ENCODE measurements around the gene IPCEF1.
"Not testable (repeated sequence)": the region's sequence is repeated elsewhere in the genome, so short reads cannot be mapped to it uniquely, and the experiment has no call there.

IPCEF1 gene

DNA sequence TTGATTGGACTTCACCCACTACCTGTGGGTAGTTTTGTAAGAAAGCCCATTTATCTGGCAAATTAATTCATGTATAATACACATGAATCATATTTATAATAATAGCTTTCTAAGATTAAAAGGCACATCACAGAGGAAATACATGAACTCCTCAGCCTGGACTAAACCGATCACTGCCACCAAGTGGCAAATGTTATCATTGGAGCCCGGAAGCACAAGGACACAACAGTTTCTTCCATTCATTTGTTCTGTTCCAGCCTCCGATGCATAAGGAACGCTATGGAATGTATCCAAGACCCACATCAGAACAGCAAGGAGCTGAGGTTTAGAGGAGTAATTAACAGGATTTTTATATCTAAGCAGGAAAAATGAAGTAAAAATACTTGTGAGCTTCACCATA, 13.9 kb upstream of the IPCEF1 start:
- DNase-seq: no peak

DNA sequence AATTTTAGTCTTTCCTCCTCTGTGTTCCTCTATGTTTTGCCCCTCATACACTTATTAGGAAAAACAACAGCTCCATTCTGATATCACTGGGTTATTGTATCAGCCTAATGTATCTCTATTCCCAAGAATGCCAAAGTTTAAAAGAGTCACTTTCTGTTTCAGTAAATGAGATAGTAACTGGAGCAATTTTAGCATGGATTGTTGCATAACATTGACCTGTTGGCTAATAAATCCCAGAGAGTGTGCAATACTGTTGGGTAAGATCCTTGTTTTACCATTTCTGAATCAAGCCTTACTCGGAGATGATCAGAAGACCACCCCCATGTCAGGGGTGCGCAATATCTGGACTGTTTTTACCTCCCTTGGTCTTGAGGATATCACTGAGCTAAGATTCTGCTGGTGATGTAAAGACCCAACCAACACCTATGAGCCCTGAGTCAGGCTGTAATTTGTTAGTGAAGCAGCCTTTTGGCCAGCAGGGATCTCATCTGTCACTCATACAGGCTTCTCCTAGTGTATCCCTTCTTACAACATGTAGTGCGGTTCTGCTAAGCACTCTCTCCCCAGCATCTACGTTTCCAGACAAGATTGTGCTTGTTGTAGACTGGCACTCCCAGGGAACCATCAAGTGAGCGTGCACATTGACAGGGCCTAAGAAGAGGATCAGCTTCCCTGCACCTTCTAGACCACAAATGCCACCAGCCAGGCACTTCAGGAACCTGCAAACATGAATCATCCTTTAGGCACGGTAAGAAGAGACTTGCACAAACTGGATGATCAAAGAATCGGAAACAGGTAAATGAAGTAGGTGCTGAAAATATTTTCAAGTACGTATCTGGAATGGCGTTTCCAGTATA, 11.5 kb upstream of the IPCEF1 start:
- no peak for DNase-seq

DNA sequence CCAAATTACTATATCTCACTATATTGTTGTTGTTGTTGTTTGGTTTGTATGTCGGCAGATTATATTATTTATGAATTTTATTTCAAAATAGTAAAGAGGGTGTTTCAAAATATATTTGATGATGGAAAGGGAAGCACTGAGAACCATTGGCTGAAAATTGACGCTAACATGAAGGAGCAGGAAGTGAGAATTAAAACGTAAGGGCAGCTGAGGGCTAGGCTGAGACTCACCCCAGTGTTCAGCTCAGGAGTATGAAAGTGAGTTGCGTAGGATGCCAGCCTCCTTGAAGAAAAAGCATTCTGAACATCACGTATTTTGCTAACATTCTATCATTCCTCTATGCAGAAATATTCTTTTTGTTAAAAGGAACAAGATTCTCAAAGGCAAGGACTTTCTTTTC, 10.7 kb upstream of the IPCEF1 start:
- no peak for DNase-seq

DNA sequence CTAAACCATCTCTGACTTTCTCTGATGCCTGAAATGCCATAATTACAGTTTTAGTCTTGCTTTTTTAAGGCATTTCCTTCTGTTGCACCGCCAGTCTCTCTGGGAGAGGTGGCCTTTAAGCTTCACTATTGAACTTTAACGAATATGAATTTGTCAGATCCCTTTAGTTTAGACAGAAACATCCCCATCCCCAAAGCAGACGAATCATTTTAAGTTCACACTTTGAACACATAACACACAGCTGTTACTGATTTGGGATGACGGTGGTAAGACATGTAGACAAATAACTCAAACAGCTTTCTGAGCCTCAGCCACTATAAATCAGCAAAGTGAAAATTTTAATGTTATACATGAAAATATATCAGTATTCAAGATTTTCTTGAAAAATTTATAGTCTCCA, 7.2 kb upstream of the IPCEF1 start:
- no peak for DNase-seq

DNA sequence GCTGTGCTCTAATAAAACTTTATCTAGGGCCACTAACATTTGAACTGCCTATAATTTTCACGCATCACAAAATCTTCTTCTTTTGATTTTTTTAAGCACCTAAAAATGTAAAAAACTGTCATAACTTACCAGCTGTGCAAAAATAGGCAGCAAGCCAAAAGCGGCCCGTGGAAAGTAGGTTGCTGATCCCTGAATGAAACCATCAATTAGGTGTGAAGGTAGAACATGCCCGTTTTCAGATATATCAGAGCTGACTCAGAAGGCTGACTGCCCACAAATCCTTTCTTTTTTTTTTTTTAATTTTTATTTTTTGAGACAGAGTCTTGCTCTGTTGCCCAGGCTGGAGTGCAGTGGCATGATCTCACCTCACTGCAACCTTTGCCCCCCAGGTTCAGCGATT, 4.9 kb upstream of the IPCEF1 start:
- no peak for DNase-seq

DNA sequence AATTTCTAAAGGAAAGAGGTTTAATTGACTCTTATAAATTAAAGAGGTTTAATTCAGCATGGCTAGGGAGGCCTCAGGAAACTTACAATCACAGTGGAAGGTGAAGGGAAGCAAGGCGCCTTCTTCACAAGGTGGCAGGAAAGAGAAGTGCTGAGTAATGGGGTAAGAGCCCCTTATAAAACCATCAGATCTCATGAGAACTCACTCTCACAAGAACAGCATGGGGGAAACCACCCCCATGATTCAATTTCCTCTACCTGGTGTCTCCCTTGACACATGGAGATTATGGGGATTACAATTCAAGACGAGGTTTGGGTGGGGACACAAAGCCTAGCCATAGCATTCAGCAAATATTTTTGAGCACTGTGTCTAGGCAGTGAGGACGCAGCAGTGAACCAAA, 3.9 kb upstream of the IPCEF1 start:
- DNase-seq: no peak

DNA sequence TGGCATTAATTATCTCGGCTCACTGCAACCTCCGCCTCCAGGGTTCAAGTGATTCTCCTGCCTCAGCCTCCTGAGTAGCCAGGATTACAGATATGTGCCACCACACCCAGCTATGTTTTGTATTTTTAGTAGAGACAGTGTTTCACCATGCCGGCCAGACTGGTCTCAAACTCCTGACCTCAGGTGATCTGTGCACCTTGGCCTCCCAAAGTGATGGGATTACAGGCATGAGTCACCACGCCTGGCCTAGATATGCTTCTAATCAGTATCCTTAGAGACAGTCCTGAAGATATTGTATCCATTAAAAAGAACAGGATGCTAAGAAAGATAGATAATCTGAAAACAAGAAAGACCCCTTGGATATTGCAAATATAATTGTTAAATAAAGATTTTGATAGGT, 3.1 kb upstream of the IPCEF1 start:
- DNase-seq: no peak

DNA sequence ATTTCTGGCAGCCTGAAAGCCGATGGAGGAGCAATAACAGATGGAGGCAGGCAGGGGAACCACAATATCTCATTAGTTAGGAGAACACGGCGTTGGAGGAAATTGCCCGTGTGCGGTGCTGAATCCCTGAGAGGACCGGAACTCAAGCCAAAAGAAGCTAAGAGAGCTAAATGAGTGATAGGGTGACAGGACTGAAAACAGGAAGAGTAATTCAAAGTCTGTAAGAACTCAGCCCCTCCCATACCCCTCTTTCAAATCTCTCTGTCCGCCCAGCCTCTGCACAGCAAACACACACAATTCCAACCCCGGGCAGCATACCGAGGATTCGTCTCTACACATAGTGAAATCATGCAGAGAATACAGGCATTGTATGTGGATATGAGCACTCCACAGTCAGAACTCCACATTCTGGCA, 2.6 kb upstream of the IPCEF1 start:
- no peak for DNase-seq

DNA sequence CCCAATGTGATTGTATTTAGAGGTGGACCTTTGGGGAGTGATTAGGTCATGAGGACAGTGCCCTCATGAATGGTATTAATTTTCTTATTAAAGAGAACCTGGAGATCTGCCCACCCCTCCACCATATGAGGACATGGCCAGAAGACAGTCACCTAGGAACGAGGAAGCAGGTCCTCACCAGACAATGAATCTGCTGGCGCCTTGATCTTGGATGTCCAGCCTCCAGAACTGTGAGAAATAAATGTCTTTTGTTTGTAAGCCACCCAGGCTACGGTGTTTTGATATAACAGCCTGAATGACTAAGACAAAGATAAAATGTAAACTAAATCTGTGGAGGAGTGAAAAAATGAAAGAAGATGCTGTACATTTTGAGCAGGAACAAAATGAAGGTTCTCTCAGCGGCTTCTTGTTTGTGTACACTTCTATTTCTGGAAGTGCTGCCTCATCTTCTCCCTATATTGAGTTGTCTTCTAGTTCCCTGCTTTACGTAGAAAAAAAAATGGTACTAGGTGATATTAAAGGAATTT, 1.5 kb upstream of the IPCEF1 start:
- no peak for DNase-seq

DNA sequence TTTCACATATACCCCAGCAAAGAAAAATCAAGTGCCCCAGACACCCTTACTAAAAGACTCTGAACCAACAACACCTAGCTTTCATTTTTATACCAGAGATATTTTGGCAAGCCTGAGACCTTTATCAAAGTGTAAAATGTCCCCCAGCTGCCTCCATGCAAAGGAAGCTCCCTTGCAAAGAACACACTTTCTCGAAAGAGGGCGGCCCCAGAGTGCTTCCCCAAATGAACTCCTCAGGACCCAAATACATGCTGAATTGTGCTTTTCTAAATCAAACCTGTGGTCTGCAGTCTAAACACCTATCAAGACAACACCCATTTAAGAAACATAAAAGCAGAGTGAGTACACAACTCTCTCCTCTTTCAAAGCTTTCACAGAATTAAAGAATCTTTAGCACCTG, 490 bp downstream of the IPCEF1 start:
- no peak for DNase-seq

DNA sequence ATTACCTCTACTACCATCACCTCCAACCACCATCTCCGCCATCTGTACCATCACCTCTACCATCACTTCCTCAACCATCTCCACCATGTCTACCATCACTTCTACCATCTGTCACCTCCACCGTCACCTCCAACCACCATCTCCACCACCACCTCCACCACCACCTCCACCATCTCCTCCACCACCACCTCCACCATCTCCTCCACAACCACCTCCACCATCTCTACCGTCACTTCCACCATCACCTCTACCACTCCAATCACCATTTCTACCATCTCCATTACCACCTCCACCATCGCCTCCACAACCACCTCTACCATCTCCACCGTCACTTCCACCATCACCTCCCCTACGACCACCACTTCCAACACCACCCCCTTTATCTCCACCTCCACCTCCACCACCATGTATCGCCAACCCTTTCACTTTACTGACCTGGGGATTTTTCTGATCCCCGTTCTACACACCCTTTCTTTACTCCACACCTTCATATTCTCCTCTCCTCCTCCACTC, 2.3 kb downstream of the IPCEF1 start:
- no peak for DNase-seq

DNA sequence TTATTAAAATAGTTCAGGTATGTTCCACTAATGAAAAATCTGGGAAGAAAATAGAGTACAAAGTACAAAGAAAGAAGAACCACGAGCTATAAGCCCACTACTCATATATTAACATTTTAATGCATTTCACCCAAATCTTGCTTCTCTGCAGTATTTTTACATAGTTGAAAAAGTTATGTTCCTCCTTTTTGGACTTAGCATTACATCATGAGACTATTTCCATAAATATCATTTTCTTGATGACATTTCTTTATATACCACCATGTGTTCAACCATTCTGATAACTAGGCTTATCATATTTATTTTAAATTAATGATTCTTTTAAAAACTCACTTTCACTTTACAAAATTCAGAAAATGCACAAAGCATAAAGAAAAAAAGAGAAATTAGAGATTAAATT, 3.0 kb downstream of the IPCEF1 start:
- no peak for DNase-seq

DNA sequence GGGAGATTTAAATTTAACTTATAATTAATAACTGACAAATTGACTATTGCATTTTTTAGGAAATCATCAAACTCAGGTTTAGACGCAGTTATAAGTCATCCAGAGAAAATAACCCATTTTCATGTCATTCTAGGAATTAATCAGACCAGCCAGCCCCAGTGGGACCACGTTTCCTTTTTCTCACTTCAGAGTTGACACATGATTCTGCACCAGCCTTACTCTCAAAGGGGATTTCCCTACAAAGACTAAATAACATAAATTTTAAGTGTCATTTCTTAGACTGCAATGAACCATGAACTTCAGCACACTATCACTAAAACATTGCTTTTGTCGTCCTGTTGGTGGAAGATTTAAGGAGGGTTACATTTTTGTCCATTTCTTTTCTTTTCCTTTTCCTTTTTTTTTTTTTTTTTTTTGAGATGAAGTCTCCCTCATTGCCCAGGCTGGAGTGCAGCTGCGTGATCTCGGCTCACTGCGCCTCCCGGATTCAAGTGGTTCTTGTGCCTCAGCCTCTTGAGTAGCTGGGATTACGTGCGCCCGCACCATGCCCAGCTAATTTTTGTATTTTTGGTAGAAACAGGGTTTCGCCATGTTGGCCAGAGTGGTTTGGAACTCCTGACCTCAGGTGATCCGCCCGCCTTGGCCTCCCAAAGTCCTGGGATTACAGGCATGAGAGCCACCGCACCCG, 3.6 kb downstream of the IPCEF1 start:
- DNase-seq: no peak

DNA sequence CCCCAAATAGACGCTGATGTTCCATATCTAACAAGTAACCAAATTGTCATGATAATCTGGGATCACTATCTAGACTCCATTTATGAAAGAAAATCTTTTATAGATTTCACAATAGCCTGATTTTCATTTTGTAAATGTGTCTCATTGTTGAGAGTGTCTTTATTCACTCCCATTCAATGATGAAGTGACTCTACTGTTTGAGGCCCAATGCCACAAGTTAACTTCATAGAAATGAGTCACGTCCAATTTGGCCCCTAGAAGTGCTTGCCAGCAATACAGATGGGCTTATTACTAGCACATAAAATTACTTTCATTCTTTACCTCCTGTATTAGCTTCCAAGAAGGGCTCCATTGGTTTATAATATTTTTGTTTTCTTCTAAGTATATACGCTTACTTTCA, 6.3 kb downstream of the IPCEF1 start:
- no peak for DNase-seq

DNA sequence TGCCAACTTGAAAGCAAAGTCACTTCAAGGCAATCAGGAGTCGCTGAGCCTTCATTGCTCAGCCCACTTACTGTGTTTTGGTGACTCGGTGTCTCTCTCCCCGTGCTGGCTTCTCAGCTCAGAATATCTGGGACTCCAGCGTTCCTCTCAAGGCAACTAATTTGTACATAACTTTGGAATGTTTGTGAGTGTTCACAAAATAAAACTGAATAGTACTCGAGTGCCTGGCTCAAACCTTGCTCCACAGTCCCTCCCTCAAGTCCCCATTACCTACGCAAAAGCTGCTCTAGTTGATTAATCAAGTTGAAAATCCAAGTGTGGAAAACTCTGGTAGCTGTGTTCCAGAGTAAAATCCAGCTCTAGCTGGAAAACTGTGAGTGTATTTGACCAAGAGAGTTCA, 8.6 kb downstream of the IPCEF1 start:
- no peak for DNase-seq

DNA sequence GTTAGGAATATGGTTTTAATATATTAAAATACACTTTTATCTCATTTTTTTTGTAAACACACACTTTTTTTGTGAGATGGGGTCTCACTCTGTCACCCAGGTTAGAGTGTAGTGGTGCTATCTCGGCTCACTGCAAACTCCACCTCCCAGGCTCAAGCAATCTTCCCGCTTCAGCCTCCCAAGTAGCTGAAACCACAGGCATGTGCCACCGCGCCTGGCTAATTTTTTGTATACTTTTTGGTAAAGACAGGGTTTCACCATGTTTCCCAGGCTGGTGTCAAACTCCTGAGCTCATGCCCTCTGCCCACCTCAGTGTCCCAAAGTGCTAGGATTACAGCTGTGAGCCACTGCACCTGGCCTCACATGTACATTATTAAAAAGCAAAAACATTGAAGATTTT, 10.8 kb downstream of the IPCEF1 start:
- no peak for DNase-seq

DNA sequence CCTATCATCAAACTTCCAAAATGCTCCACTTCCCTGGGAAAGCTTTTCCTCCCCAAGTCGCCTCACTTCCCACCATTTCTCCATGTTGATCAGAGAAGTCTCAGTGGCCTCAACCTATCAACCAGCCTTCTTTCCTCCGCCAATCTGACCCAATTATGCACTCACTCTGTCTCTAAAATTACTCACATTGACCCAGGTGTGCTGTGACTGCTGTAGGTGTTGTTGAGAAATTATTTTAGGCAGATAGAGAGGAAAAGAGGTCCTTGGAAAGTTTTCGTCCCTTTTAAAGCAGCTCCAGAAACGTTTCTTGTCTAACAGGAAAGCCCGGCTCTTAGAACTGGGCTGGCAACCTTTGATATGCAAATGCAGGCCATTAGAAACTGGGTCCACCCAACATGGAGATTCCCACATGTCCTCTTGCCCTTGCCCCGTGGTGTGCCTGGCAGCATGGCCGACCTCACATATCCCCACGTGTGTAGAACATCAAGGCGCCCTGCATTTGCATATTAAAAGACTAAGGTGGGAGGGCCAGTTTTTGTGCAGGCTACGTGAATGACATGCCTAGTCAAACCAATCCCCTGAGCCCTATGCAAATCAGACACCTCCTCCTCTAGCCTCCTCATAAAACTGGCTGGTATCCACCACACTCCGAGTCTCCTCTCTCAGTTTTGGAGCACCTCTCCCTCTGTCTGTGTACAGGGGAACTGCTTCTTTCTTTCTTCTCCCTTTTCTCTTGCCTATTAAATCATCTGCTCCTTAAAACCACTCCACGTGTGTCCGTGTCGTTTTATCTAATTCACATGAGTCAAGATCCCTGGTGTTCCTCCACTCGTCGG, 12.9 kb downstream of the IPCEF1 start:
- DNase-seq: no peak

DNA sequence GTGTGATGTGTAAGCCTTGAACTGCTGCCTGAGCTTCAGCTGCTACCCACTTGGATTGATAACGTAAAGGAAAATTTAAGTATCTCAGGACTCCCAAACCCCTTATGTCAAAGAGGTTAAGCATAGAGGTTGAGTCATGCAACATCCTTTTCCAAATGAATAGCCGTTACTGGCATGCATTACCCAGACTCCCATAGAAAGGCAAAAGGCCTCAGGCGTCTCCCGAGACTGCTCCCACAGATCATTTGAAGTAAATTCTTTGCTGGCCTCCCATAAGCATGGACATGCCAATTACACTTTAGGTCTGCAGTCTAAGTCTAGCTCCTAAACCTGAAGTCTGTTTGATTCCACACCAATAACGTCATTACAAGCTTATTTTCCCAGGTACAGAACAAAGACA, 14.7 kb downstream of the IPCEF1 start:
- no peak for DNase-seq

DNA sequence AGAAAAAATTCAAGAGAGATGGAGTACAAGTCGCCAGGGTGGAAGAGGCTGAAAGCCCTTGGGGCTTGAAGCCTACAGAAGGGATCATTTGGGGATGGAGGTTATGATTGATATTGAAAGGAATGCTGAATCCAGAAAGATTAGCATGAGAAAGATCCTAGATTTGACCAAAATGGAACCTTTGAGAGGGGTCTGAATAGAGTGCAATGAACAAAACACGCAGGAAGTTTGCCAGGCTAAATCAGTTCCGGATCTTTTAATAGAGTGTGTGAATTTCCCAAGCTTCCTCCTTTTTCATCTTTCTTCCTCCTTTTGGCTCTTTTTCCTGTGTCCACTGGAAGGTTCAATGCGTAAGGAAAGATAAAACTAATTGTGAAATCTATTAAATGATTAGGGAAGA, 15.3 kb downstream of the IPCEF1 start:
- DNase-seq: no peak

DNA sequence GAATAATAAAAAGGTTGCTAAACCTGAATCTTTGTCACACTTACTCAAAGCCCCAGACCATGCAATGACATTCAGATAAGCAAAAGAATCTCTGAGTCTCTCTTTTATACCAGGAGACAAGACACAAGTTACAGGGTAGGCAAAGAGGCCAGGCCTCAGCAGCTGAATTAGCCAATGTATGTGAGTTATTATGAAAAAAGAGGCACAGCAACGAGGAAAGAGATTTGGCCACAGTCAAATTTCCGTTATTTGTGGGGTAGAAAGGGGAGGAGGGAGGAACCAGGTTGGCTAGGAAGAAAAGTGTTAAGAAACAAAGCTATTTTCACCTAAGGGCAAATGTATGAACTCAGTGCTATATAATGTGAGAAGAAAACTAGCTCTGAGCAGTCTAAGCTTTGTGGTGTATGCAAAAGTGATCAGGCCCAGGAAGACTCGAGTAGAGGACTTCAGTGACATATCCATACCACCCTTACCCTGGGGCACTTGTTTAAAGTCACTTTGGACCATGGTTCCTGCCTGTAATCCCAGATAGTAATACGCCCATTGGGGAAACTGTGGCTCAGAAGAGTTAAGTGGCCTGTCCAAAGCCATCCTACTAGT, 19.1 kb downstream of the IPCEF1 start:
- no peak for DNase-seq

DNA sequence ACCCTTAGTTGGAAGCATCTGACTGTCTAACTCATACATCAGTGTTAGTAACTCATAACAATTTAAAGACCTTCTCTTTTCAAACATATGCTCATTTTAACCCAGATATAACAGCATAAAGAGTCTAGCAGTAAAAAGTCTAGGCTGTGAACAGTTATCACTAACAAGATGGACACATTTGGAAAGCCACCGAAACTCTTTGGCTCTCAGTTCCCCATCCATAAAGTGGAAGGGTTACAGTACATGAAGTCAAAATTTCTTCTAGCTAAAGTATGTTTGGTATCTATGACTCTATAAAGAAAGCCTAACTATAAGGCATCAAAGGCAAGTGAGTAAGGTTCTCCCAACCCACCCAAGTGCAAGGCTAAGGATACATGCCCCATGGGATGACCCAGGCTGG, 22.5 kb downstream of the IPCEF1 start:
- not testable (repeated sequence) for DNase-seq

DNA sequence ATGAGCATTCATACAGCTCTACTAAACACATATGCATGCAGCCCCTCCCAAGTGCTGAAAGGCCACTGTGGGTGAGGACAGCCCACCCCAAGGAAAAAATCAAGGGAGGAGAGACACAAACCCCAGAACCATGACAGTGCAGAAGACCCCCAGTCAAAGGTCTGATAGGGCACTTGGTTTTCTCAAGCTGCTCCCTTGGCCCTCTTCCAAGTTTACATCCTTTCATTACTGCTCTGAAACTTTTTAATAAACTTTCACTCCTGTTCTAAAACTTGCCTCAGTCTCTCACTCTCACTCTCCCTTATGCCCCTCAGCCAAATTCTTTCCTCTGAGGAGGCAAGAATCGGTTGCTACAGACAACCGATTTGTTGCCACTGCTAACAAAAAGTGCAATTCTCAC, 24.9 kb downstream of the IPCEF1 start:
- DNase-seq: no peak

Data from NCI-H1417 treated with DMSO at 0.1 percent for 48 hours (cell line).